Endothelial cell of umbilical vein (primary cell): ENCODE data around the gene TENT4B. TPM values are rescaled to one million over a fixed set of nuclear protein-coding genes. Genes with fewer than 3 reads are reported as not detected.

Experiments
- BruUV-seq: library from RNA; stranded (reverse); fragments of 400-500 nt; replicated peaks from 2 replicates; lab custom pipeline; 2021; lab: Mats Ljungman, UMichigan
- CTCF ChIA-PET: fragments of 300-600, 350-600 bp; sonication (Branson Sonifier 250); formaldehyde crosslinking; loops from one replicate; lab custom pipeline; 2021; ENCODE audit warnings: antibody characterized with exemption, inconsistent platforms; lab: Charles Lee
- POLR2A ChIA-PET: fragments of 300-600, 350-600 bp; sonication (Branson Sonifier 250); formaldehyde crosslinking; loops from one replicate; lab custom pipeline; 2021; ENCODE audit warnings: antibody characterized with exemption, inconsistent platforms; lab: Charles Lee
- DNase-seq: peaks from one replicate; pipeline ENCODE4 v3.0.0-alpha.2; 2011; ENCODE audit warnings: low read depth, low spot score
- FAIRE-seq: peaks from 2 replicates; lab custom pipeline; 2011; peaks lifted over from hg19 to GRCh38; lab: Jason Lieb, UNC
- H2AFZ ChIP-seq: 2 replicates; pipeline ENCODE4 v1.6.0; 2012; ENCODE audit warnings: low read depth, low read length, control low read depth, inconsistent platforms
- H3K27ac ChIP-seq: 2 replicates; pipeline ENCODE4 v1.5.1; 2011; ENCODE audit warnings: low read depth, mild to moderate bottlenecking, control low read depth, low read length, moderate library complexity; ENCODE audit not compliant: insufficient read depth
- H3K27me3 ChIP-seq, 2 experiments: 2 replicates each; pipeline versions ENCODE4 v1.6.0 to v1.6.1; 2011; ENCODE audit warnings: low read length in 2 of 2, mixed read lengths in 1 of 2; ENCODE audit not compliant: control insufficient read depth in 2 of 2, insufficient read depth in 2 of 2
- H3K36me3 ChIP-seq, 2 experiments: 2 replicates in 1 of 2; 3 replicates in 1 of 2; pipeline ENCODE4 v1.5.1; 2011; ENCODE audit warnings: low read length in 2 of 2, mild to moderate bottlenecking in 1 of 2, moderate library complexity in 1 of 2; ENCODE audit not compliant: control insufficient read depth in 2 of 2, insufficient read depth in 2 of 2; ENCODE audit errors: extremely low read depth in 1 of 2
- H3K4me1 ChIP-seq: 3 replicates; pipeline ENCODE4 v1.5.1; 2011; ENCODE audit warnings: mild to moderate bottlenecking, low read length; ENCODE audit not compliant: control insufficient read depth, insufficient read depth; ENCODE audit errors: extremely low read depth
- H3K4me2 ChIP-seq: 2 replicates; pipeline ENCODE4 v1.6.1; 2011; ENCODE audit warnings: low read length, control low read depth, mixed read lengths; ENCODE audit not compliant: insufficient read depth
- H3K4me3 ChIP-seq, 3 experiments: fragments of 200-600 bp in 1 of 3; sonication (generic), shearing (Covaris generic) in 1 of 3; replicated peaks in 1 of 3; 2 replicates each; pipeline ENCODE4 v1.5.1; 2011 to 2016; ENCODE audit warnings: control low read depth in 3 of 3, low read length in 3 of 3, mild to moderate bottlenecking in 2 of 3, inconsistent platforms in 1 of 3, low read depth in 1 of 3, moderate library complexity in 1 of 3; ENCODE audit not compliant: insufficient read depth in 1 of 3
- H3K79me2 ChIP-seq: 2 replicates; pipeline ENCODE4 v1.6.0; 2012; ENCODE audit warnings: low read length, inconsistent platforms; ENCODE audit not compliant: control insufficient read depth, insufficient read depth
- H3K9ac ChIP-seq: replicated peaks from 2 replicates; pipeline ENCODE3; 2011; ENCODE audit warnings: low read length, control low read depth; ENCODE audit not compliant: insufficient read depth; ENCODE audit errors: extremely low read depth
- H3K9me1 ChIP-seq: replicated peaks from 3 replicates; pipeline ENCODE4 v1.6.0; 2011; ENCODE audit warnings: mild to moderate bottlenecking, low read length; ENCODE audit not compliant: control insufficient read depth, insufficient read depth; ENCODE audit errors: extremely low read depth
- H3K9me3 ChIP-seq: replicated peaks from 2 replicates; pipeline ENCODE4 v1.5.1; 2012; ENCODE audit warnings: low read length, inconsistent platforms; ENCODE audit not compliant: control insufficient read depth, insufficient read depth
- H4K20me1 ChIP-seq: replicated peaks from 2 replicates; pipeline ENCODE3; 2011; ENCODE audit warnings: mild to moderate bottlenecking, low read length; ENCODE audit not compliant: control insufficient read depth, insufficient read depth; ENCODE audit errors: extremely low read depth
- EZH2 ChIP-seq: IDR thresholded peaks from 2 replicates; pipeline ENCODE4 v1.6.1; 2012; ENCODE audit warnings: borderline replicate concordance, low read depth, mild to moderate bottlenecking, moderate library complexity, low read length, inconsistent platforms; ENCODE audit not compliant: severe bottlenecking
- FOS ChIP-seq: IDR thresholded peaks from 2 replicates; pipeline ENCODE4 v1.6.1; 2011; ENCODE audit warnings: mild to moderate bottlenecking, low read length, moderate library complexity, borderline replicate concordance; ENCODE audit not compliant: insufficient read depth
- GATA2 ChIP-seq: IDR thresholded peaks from 2 replicates; pipeline ENCODE4 v1.7.0; 2011; ENCODE audit warnings: low read depth, mild to moderate bottlenecking, moderate library complexity, mixed read lengths, low read length; ENCODE audit not compliant: insufficient read length, insufficient read depth
- JUN ChIP-seq: IDR thresholded peaks from 2 replicates; pipeline ENCODE4 v1.6.1; 2011; ENCODE audit warnings: borderline replicate concordance, low read depth; ENCODE audit not compliant: insufficient read length, insufficient read depth
- MYC ChIP-seq: IDR thresholded peaks from one replicate; pipeline ENCODE4 v1.6.1; 2011; ENCODE audit warnings: mild to moderate bottlenecking, low read depth, low read length
- POLR2A ChIP-seq: IDR thresholded peaks from 2 replicates; pipeline ENCODE4 v1.6.1; 2012; ENCODE audit warnings: low read depth, mild to moderate bottlenecking, control low read depth, low read length
- POLR2AphosphoS5 ChIP-seq: IDR thresholded peaks from 2 replicates; pipeline ENCODE4 v1.6.1; 2012; ENCODE audit warnings: low read depth, mild to moderate bottlenecking, control low read depth, low read length, moderate library complexity; ENCODE audit not compliant: insufficient read depth
- dilution Hi-C: fragments of 300-500 bp; cut with MboI; formaldehyde crosslinking; loops from one replicate; pipeline ENCODE4 v1.15.0; 2019; ENCODE audit warnings: low sequenced_read_pairs; ENCODE audit not compliant: extremely low pct_ligation_motif_present
- intact Hi-C: fragments of 100-400 bp; cut with micrococcal nuclease; formaldehyde crosslinking; loops from one replicate; pipeline ENCODE4 v1.10.0; 2022
- polyA plus RNA-seq, 4 experiments: library from polyadenylated mRNA; depleted of rRNA in 3 of 4; stranded (reverse) in 3 of 4; unstranded in 1 of 4; fragments of >200 nt; gene quantifications; 2 replicates each; pipeline versions ENCODE4 v1.2.1 to v1.2.3, GENCODE V29; 2011 to 2012; ENCODE audit warnings: missing spikeins in 1 of 4
- total RNA-seq: library from RNA; stranded (reverse); gene quantifications from 2 replicates; pipeline ENCODE4 v1.2.3, GENCODE V29; 2021
- TF ChIP-seq, protein P1 (sequence below): IDR thresholded peaks from 2 replicates; pipeline ENCODE4 v1.6.1; 2011; ENCODE audit not compliant: insufficient read depth, insufficient read length
- TF ChIP-seq, protein P2 (sequence below), 2 donors: IDR thresholded peaks; 1 replicate in 1 of 2; 2 replicates in 1 of 2; pipeline ENCODE4 v1.5.1; 2011; ENCODE audit warnings: low read length in 2 of 2, mild to moderate bottlenecking in 2 of 2, moderate library complexity in 2 of 2, control low read depth in 1 of 2, inconsistent platforms in 1 of 2, low read depth in 1 of 2; ENCODE audit not compliant: insufficient read depth in 1 of 2; ENCODE audit errors: extremely low read depth in 1 of 2

The TENT4B gene
- total and polyA plus RNA-seq, 2 donors (not counting 3 experiments of a cell fraction or from before 2014, with no cell fraction given) = 4.2 to 13.1 TPM

DNA sequence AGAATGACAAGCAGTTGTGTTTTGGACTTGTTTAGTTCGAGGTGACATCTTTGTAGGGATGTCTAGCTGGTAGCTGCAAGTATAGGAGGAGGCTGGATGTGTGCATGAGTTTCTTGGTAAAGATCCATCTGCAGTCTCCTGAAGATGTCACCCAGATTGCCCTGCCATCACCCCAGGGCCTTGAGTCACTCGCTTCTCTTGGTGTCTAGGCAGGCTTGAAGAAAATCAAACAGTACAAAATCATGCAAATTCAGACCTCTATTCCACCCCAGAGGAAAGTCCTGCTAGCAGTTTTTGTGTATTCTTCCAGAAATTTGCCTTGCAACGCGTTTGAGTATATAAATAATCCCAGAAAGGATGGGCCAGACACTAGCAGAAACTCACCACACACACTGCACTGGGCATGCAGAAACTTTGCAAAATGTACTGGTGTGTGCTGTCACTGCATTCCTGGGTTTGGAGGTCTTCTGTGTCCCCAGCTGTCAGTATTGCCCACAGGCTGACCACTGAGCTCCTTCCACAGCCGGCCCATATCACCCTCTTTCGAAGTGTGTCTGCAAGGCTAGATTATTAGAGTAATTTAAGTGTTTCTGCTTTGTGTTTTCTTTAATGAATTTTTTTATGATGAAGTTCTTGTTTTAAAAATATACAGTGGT lies 51.5 kb downstream of the TENT4B start:
- Histone ChIP-seq H3K27ac (no peak overlapping the region), H4K20me1 (no peaks in the 10 kb centered on the region), H3K9me3 (no peaks in the 10 kb centered on the region), H3K36me3 (no peaks in the 10 kb centered on the region), H3K27me3 (no peaks in the 10 kb centered on the region), H3K4me2 (no peak overlapping the region), H3K4me1 (peaks cover 38% of the 10 kb centered on the region), H2AFZ (no peak overlapping the region), H3K9ac (no peak overlapping the region), H3K79me2 (peaks cover 41% of the 10 kb centered on the region), H3K4me3 (no peak overlapping the region), H3K9me1 (no peaks in the 10 kb centered on the region)
- ChIA-PET POLR2A (no interaction called here), CTCF (interaction anchor here (1.1 to 1.3 kb wide), 3 partner anchors 10 to 179 kb away, joined by 3 to 4 read pairs (median 3); partner anchors contain the start of gene CNEP1R1)
- dilution Hi-C loops (no loop called here), intact Hi-C loops (no loop called here)
- no TSS peak for BruUV-seq
- FAIRE-seq = no peak
- DNase-seq = no peak
- TF ChIP-seq, protein P1, sequence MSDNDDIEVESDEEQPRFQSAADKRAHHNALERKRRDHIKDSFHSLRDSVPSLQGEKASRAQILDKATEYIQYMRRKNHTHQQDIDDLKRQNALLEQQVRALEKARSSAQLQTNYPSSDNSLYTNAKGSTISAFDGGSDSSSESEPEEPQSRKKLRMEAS = no peak
- TF ChIP-seq POLR2AphosphoS5 (no peak), POLR2A (no peak), JUN (no peak), GATA2 (no peak), MYC (no peak), FOS (no peak), EZH2 (no peak)
- TF ChIP-seq, protein P2, sequence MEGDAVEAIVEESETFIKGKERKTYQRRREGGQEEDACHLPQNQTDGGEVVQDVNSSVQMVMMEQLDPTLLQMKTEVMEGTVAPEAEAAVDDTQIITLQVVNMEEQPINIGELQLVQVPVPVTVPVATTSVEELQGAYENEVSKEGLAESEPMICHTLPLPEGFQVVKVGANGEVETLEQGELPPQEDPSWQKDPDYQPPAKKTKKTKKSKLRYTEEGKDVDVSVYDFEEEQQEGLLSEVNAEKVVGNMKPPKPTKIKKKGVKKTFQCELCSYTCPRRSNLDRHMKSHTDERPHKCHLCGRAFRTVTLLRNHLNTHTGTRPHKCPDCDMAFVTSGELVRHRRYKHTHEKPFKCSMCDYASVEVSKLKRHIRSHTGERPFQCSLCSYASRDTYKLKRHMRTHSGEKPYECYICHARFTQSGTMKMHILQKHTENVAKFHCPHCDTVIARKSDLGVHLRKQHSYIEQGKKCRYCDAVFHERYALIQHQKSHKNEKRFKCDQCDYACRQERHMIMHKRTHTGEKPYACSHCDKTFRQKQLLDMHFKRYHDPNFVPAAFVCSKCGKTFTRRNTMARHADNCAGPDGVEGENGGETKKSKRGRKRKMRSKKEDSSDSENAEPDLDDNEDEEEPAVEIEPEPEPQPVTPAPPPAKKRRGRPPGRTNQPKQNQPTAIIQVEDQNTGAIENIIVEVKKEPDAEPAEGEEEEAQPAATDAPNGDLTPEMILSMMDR (IDR thresholded peaks at IDR 0.05; ENCODE audit: extremely low read depth in 1 of 2, insufficient read depth in 1 of 2, low read depth in 1 of 2, low read length in 2 of 2) = no peak
